Measurements from ENCODE around the gene ETV3.
"Not testable (repeated sequence)": the region's sequence is repeated elsewhere in the genome, so short reads cannot be mapped to it uniquely, and the experiment has no call there.

Gene ETV3

DNA sequence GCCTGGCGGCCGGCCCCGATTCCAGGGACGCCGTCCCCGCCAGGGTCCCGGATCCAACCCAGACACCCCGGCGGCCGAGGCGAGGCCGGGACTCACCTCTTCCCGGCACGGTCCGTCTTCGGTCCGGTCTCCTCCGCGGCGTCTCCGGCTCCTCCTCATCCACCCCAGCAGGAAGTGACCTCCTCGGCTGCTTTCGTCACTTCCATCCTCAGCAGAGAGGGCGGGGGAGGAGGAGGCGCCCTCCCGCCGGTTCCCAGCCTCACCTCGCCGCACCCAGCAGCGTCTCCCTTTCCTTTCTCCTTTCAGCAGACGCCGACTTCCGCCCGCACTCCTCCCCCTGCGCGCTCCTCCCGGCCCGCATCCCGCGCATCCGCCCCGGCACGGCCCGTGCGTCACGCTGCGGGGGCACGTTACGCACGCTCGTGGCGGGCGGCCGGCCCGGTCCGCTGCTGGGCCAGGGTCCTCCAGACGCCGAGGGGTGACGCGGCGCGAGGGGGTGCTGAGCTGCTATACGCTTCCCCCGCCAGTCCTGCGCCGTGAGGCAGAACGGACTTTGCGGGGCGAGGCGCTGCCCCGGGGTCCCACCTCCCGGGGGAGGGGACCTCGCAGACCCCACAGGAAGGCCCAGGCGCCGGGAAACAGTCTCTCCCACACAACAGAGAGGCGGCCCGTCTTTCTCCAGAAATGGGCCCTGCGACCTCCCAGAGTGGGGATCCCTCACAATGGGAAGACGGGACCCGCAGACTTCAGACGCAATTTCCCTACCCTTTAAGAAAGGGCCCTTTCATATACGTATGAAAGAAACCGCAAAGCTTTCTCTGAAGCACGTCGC is at the start of gene ETV3:
TSS of gene ETV3 (minus strand) at position 176 of the 832 bp plus-strand sequence. CDS start 2,043 bp downstream, outside the sequence.
- peak; percentile 98 for DNase-seq

DNA sequence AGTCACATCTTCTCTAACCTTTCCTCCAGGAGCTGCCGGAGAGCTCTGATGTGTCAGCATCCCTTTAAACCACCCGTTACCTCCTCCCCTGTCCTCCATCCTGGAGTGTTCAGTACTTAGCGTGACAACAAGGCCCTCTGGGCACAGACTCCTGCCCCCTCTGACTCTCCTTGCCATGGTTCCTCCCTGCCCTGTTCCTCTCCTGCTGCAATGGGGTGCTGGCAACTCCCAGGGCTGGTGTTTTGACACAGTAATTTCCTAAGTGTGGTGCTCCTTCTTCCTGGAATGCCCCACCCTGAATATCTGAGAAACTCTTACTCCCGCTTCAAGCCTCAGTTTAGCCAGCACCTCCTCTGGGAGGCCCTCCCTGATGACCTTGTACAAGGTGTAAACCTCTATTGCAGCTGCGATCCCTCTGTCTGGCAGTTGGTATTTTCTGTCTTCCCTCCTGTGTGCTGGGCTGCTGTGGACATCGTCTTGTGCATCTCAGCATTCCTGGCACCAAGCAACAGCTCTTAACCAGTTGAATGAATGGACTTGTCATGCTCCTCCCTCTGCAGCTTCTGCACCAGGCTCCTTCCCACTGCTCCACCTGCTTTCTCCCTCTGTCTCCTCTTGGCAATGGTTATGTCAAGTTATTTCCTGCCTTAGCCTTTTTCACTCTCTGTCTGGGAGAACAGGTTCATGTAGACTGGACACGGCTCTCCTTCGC is 48.2 kb upstream of the ETV3 start:
- DNase-seq: no peak

GRCh38 chr1:157183870-157184269 is 45.7 kb upstream of the ETV3 start:
- DNase-seq: peak; percentile 73 to 79 (median 78)

GRCh38 chr1:157182371-157182770 is 44.2 kb upstream of the ETV3 start:
- DNase-seq: not testable (repeated sequence)

DNA sequence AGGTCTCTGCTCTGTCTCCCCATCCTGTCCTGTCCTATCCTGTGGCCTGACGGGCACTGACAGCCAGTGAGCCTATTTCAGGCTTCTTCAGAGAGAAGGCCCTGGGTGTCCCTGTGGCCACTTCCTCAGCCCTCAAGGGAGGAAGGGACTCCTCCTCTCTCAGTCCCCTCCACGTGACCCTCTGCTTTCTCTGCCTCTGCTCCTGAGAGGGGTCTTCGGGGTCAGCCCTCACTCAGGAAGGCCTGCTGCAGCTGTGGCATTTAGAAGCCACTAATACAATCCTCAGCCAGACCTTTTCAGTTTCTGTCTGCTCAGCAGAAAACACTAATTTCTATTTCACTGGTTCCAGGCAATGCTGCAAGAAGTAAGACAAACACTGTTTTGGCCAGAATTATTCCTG is 43.6 kb upstream of the ETV3 start:
- no peak for DNase-seq

DNA sequence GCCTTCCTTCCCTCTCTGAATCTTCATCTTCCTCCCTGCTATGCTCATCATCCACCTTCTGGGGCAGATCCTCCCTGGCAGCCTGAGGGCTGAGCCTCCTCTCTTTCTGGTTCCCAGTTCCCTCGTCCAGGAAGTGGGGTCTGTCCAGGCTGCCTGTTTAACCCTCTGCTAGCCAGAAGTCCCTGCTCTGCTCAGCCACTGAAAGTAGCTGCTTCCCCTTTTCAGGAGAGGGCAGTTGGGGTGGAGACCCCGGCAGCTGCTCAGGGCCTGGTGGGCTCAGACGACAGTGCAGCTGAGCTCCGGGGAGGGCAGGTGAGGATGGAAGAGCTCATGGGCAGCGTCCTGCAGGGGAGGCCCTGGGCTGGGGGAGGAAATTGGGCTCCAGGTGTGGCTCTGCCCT is 43.1 kb upstream of the ETV3 start:
- DNase-seq: no peak

GRCh38 chr1:157178490-157178889 is 40.3 kb upstream of the ETV3 start:
- DNase-seq: no peak

DNA sequence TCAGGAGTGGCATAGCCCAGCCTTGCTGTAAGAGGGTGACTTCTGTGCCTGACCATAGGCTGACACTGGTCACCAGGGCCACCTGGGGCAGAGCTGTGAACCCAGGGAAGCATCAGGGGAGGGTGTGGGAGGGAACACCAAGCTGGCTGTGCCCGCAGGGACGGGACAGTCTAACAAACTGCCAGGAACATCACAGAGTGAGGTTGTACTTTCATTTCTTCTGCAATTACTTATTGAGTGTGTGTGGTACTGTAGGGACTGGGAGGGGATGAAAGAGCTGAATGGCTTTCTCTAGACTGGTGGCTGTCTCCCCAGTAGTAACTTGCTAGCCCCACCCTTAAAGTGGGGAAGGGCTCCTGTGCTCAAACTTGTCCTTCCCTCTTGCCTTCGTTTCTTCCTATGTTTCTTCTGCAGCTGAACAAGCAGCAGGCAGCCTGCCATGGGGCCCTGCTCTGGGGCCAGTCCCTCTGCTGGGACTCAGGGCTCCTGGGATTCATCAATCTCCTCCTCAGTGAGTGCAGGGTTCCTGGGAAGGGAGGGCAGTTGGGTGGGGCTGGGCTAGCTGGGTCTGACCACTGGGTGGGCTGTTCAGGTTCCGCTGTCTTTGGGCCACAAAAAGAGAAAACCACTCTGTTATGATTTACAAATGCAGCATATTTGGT is 39.7 kb upstream of the ETV3 start:
- DNase-seq: no peak

GRCh38 chr1:157176591-157177121 is 38.5 kb upstream of the ETV3 start:
- no peak for DNase-seq

DNA sequence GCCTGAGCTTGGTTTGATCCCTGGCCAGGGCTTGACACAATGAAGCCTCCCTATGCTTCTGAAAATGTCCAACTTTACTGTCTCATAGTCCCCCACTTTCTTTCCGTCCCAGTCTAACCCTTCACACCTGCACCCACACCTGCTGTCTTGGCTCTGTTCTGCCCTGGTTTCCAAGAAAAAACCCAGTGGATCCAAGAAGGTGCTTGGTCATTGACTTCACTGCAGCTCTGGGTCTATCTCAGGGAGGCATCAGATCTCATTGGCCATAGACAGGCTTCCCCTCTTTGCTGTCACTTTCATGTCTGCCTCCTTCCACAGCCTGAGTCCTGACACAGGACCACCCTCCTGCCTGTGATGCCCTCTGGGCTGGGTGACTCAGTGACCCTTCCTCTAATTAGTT is 37.8 kb upstream of the ETV3 start:
- no peak for DNase-seq

GRCh38 chr1:157173900-157174410 is 35.8 kb upstream of the ETV3 start:
- no peak for DNase-seq

GRCh38 chr1:157173241-157173640 is 35.0 kb upstream of the ETV3 start:
- not testable (repeated sequence) for DNase-seq

GRCh38 chr1:157172591-157172990 is 34.4 kb upstream of the ETV3 start:
- DNase-seq: not testable (repeated sequence)

GRCh38 chr1:157171903-157172503 is 33.8 kb upstream of the ETV3 start:
- DNase-seq: not testable (repeated sequence)

- peak; percentile 68 to 84 (median 73) for DNase-seq
Observed at GRCh38 chr1:157170677-157171515, 32.7 kb upstream of the ETV3 start.

DNA sequence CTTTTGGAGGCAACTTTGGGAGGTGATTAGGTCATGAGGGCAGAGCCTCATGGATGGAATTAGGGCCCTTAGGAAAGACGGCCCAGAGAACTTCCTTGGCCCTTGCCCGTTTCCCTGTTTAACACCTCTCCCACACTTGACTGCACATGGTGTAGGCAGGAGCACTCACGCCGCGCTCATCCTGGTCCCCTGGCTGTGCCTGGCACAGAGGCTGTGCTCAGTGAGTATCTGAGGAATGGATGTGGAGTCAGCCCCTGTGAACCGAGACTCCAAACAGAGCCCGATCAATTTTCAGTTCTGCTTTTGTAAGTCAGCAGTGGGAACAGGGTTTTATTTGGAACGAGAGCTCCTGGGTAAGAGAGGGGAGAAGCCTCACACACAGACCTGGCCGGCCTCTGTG is 29.8 kb upstream of the ETV3 start:
- no peak for DNase-seq

- no peak for DNase-seq
Observed at GRCh38 chr1:157167437-157167836, 29.2 kb upstream of the ETV3 start.

- DNase-seq: no peak
Observed at GRCh38 chr1:157166590-157166989, 28.4 kb upstream of the ETV3 start.

DNA sequence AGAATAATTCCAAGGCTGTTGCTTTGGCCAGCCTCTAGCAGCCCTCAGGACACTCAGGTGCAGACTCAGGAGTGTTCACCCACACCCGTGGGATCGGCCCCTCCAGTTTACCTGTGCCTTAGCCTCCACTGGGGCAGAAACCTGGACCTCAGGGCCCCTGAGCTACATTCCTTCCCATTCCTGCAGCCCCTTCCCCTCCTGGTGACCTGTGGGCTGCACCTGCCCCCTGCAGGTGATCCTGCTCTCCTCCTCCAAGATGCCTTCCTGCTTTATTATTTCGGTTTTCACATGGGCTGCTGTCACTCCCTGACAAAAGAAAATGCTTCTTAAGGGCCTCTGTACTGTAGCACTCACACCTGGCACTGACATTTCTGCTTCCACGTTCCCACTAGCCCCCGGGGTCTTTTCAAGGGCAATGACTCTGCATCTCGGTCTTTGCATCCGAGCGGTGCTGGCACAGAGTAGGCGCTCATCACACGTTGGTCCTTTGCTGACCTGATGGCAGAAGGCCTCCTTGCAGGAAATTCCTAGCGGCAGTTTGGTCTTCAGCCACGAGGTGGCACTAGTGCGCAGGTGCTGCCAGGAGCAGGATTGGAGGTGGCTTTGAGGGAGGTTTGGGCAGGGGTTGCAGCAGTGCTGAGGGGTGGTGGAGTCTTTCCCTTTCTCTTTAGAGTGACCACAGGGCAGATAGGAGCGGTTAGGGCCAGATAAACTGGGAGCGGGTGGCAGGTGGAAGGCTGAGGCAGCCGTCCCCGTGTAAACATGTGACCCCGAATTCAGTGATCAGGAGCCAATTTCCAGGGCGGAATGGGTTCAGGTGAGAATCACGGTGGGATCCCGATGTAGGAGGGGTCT is 25.3 kb upstream of the ETV3 start:
- DNase-seq: peak; percentile 72 to 82 (median 78)

- DNase-seq: no peak
Observed at GRCh38 chr1:157162345-157162744, 24.1 kb upstream of the ETV3 start.

DNA sequence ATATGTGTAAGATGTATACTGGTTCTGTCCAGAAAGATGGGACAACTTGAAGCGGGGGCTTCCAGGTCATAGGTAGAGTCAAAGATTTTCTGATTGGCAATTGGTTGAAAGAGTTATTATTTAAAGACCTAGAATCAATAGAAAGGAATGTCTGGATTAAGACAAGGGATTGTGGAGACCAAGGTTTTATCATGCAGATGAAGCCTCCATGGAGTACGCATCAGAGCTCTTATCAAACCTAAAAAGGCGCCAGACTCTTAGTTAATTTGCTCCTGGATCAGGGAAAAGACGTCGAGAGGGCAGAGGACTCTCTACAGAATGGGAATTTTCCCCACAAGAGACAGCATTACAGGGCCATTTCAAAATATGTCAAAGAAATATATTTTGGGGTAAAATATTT is 23.7 kb upstream of the ETV3 start:
- no peak for DNase-seq

Measured in suppressor macrophage treated with lipopolysaccharide for 1 hour (primary cell).